ENCODE measurements around the gene CELA3B. TPM values are rescaled to one million over a fixed set of nuclear protein-coding genes. Genes with fewer than 3 reads are reported as not detected.
"Not testable (repeated sequence)": the region's sequence is repeated elsewhere in the genome, so short reads cannot be mapped to it uniquely, and the experiment has no call there.

Gene CELA3B
- polyA plus RNA-seq, 4 donors: 0.27 to 11.4 (median 2.2) TPM

DNA sequence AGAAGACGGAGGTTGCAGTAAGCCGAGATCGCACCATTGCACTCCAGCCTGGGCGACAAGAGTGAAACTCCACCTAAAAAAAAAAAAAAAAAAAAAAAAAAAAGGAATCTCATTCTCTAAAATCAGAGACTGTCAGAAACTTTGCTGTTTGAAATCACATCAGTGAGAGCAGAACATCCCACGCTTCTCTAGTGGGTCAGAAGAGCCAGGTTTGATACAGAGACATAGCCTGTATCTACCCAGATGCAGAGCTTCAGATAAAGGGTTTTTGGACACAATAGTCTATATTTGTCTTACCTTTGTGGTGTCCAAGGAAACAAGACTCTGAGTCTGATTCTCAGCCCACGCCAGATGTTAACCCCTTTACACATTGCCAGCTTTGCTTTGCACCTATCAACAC is 44.2 kb downstream of the CELA3B start:
- WGBS, 3 donors: 91 to 94% (median 94%) methylated on average over 6 of the region's 6 CpGs
- Histone ChIP-seq H3K9me3 (ENCODE audit: control insufficient read depth in 2 of 2, insufficient read depth in 1 of 2, low read depth in 1 of 2, low read length in 1 of 2) (no peaks in the 10 kb centered on the region), H3K4me3 (ENCODE audit: low read depth in 1 of 3, low read length in 3 of 3) (no peak overlapping the region), H3K36me3 (ENCODE audit: control insufficient read depth in 3 of 3, insufficient read depth in 2 of 3, low read depth in 1 of 3, low read length in 3 of 3) (no peaks in the 10 kb centered on the region), H3K27me3 (ENCODE audit: control insufficient read depth in 3 of 3, insufficient read depth in 3 of 3, low read length in 3 of 3) (no peaks in the 10 kb centered on the region), H3K27ac (ENCODE audit: low read depth in 1 of 3, low read length in 2 of 3) (no peak overlapping the region), H3K4me1 (ENCODE audit: control insufficient read depth in 3 of 3, insufficient read depth in 2 of 3, low read depth in 1 of 3, low read length in 2 of 3) (peaks cover 0 to 8% (median 4%) of the 10 kb centered on the region in 3 donors)
- DNase-seq: no peak
- FAIRE-seq: no peak

GRCh38 chr1:22024485-22025367 is 47.9 kb downstream of the CELA3B start:
- 1 to 5% (median 3%) methylated on average over 33 of the region's 33 CpGs for WGBS, 3 donors
- H3K4me3 ChIP-seq (ENCODE audit: low read depth in 1 of 3, low read length in 3 of 3): peak overlapping the region; percentile 55 to 90 (median 57)
- FAIRE-seq (no peak), DNase-seq (peak; percentile 54 to 92)
- no peaks in the 10 kb centered on the region for H3K36me3 ChIP-seq (ENCODE audit: control insufficient read depth in 3 of 3, insufficient read depth in 2 of 3, low read depth in 1 of 3, low read length in 3 of 3)
- no peaks in the 10 kb centered on the region for H3K9me3 ChIP-seq (ENCODE audit: control insufficient read depth in 2 of 2, insufficient read depth in 1 of 2, low read depth in 1 of 2, low read length in 1 of 2)
- H3K4me1 ChIP-seq (ENCODE audit: control insufficient read depth in 3 of 3, insufficient read depth in 2 of 3, low read depth in 1 of 3, low read length in 2 of 3): peaks cover 0 to 12% (median 4%) of the 10 kb centered on the region in 3 donors
- peak overlapping the region; percentile 94 to 98 (median 97) for H3K27ac ChIP-seq (ENCODE audit: low read depth in 1 of 3, low read length in 2 of 3)
- no peaks in the 10 kb centered on the region for H3K27me3 ChIP-seq (ENCODE audit: control insufficient read depth in 3 of 3, insufficient read depth in 3 of 3, low read length in 3 of 3)

DNA sequence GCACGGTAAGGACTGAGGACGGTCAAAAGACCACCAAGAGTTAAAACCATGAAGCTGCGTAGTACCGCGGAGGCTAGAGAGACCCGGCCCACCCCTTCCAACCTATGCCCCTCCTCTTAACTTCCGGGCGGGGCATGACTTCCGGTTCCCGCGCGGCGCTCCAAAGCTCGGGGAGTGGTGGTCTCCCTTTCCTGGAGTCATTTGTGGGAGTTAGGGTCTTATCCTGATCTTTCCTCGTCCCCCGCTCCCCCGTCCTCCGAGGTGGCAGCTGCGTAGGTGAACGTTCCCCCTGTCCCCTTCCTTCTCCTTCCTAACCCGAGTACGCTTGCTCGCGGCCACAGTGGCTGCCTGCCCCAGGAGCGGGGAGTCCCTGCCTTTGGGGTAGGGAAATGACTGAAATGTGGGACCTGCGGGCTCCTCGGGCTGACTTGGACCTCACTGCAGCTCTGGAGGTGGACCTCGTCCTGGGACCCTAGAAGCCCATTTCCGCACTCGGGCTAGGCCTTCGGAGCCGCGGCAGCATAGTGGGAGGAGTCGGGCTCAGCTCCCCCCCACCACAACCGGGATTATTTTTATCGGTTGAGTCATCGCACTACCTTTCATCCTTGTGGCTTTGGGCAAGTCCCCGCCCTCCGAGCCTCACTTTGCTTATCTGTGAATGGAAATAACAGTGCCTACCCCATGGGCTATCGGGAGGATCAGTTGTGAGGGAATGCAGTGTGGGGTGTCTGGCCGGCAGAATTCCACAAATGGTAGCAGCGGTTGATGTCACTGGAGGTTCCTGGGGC is 48.7 kb downstream of the CELA3B start:
- DNase-seq (peak; percentile 90 to 91), FAIRE-seq (no peak)
- 1% methylated on average over 41 to 42 of the region's 42 CpGs for WGBS, 3 donors
- H3K9me3 ChIP-seq (ENCODE audit: control insufficient read depth in 2 of 2, insufficient read depth in 1 of 2, low read depth in 1 of 2, low read length in 1 of 2): no peaks in the 10 kb centered on the region
- H3K4me3 ChIP-seq (ENCODE audit: low read depth in 1 of 3, low read length in 3 of 3): peak overlapping the region; percentile 55 to 90 (median 57)
- H3K36me3 ChIP-seq (ENCODE audit: control insufficient read depth in 3 of 3, insufficient read depth in 2 of 3, low read depth in 1 of 3, low read length in 3 of 3): no peaks in the 10 kb centered on the region
- H3K4me1 ChIP-seq (ENCODE audit: control insufficient read depth in 3 of 3, insufficient read depth in 2 of 3, low read depth in 1 of 3, low read length in 2 of 3): peaks cover 0 to 12% (median 4%) of the 10 kb centered on the region in 3 donors
- no peaks in the 10 kb centered on the region for H3K27me3 ChIP-seq (ENCODE audit: control insufficient read depth in 3 of 3, insufficient read depth in 3 of 3, low read length in 3 of 3)
- peak overlapping the region; percentile 94 to 98 (median 97) for H3K27ac ChIP-seq (ENCODE audit: low read depth in 1 of 3, low read length in 2 of 3)

DNA sequence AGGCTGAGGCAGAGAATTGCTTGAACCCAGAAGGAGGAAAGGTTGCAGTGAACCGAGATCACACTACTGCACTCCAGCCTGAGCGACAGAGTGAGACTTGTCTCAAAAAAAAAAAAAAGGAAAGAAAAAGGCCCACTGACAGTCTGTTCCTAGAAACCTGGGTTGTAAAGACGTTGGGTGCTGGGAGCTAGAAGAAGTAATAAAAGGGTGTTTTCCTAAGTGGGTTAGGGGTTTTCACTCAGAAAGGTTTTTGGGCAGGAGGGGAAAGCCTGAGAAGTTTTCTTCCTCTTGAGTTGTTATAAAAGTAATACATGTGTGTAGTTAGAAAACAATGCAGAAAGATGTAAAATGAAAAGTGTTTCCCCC is 50.1 kb downstream of the CELA3B start:
- no peak overlapping the region for H3K4me3 ChIP-seq (ENCODE audit: low read depth in 1 of 3, low read length in 3 of 3)
- H3K9me3 ChIP-seq (ENCODE audit: control insufficient read depth in 2 of 2, insufficient read depth in 1 of 2, low read depth in 1 of 2, low read length in 1 of 2): no peaks in the 10 kb centered on the region
- H3K27me3 ChIP-seq (ENCODE audit: control insufficient read depth in 3 of 3, insufficient read depth in 3 of 3, low read length in 3 of 3): no peaks in the 10 kb centered on the region
- DNase-seq (no peak), FAIRE-seq (no peak)
- peaks cover 0 to 18% (median 4%) of the 10 kb centered on the region in 3 donors for H3K4me1 ChIP-seq (ENCODE audit: control insufficient read depth in 3 of 3, insufficient read depth in 2 of 3, low read depth in 1 of 3, low read length in 2 of 3)
- no peak overlapping the region for H3K27ac ChIP-seq (ENCODE audit: low read depth in 1 of 3, low read length in 2 of 3)
- H3K36me3 ChIP-seq (ENCODE audit: control insufficient read depth in 3 of 3, insufficient read depth in 2 of 3, low read depth in 1 of 3, low read length in 3 of 3): no peaks in the 10 kb centered on the region
- 54 to 70% (median 69%) methylated on average over 3 of the region's 3 CpGs for WGBS, 3 donors

- FAIRE-seq (no peak), DNase-seq (no peak)
- 71 to 86% (median 73%) methylated on average over 4 of the region's 4 CpGs for WGBS, 3 donors
- Histone ChIP-seq H3K27ac (ENCODE audit: low read depth in 1 of 3, low read length in 2 of 3) (no peak overlapping the region), H3K4me3 (ENCODE audit: low read depth in 1 of 3, low read length in 3 of 3) (no peak overlapping the region), H3K36me3 (ENCODE audit: control insufficient read depth in 3 of 3, insufficient read depth in 2 of 3, low read depth in 1 of 3, low read length in 3 of 3) (no peaks in the 10 kb centered on the region), H3K27me3 (ENCODE audit: control insufficient read depth in 3 of 3, insufficient read depth in 3 of 3, low read length in 3 of 3) (no peaks in the 10 kb centered on the region), H3K4me1 (ENCODE audit: control insufficient read depth in 3 of 3, insufficient read depth in 2 of 3, low read depth in 1 of 3, low read length in 2 of 3) (peaks cover 0 to 9% (median 0%) of the 10 kb centered on the region in 3 donors), H3K9me3 (ENCODE audit: control insufficient read depth in 2 of 2, insufficient read depth in 1 of 2, low read depth in 1 of 2, low read length in 1 of 2) (no peaks in the 10 kb centered on the region)
Measured at GRCh38 chr1:22030057-22030456, 53.2 kb downstream of the CELA3B start.

DNA sequence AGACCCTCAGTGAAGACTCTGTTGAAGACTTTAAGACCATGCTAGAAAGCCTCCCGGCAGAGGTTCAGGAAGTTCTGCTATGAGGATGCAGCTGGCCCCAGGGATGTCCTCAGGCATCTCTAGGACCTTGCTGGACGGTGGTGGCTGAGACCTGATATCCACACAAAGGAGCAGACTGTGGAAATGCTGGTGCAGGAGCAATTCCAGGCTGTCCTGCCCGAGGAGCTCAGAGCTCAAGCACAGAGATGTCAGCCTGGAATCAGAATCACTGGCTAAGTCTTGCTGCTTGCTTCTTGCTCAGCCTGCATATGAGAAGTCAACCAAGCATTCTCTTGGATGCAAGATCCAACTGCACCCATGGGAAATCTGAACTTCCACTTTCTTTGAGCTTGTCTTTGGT is 53.7 kb downstream of the CELA3B start:
- no peak for FAIRE-seq

DNA sequence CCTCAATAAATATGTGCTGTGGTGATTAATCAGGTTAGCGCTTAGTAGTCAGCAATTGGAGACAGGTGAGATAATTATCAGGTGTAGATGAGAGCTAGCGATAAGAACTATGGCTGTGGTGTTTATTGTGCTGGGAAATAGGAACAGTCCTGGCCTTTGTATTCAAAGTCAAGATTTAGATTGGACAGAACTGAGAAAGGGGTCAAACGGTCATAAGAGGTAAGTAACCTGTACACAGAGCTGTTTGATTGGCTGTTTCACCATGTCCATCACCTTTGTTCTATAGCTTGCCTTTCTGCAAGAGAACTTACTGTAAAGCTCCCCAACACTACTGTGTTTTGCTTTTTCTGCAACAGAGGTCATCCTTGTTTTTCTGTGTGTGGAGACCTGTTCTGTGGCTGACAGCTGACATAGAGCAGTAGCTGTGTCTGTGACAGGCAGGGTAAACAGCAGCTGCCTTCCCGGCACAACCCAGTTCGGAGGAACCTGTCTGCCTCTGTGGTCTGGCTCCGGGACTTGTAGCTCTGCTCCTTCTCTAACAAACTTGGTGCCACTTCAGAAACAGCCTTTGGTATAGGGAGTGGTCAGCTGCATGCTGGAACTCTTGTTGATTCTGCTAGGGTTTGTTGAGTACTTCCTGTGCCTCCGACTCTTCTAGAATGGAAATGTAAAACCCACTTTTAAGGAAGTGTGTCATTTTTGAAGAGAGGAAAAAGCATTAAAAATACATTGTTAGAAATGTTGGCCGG is 54.6 kb downstream of the CELA3B start:
- no peak overlapping the region for H3K4me3 ChIP-seq (ENCODE audit: low read depth in 1 of 3, low read length in 3 of 3)
- FAIRE-seq (no peak), DNase-seq (peak; percentile 32 to 44)
- WGBS, 3 donors: 30 to 39% (median 33%) methylated on average over 8 of the region's 8 CpGs
- no peaks in the 10 kb centered on the region for H3K27me3 ChIP-seq (ENCODE audit: control insufficient read depth in 3 of 3, insufficient read depth in 3 of 3, low read length in 3 of 3)
- no peaks in the 10 kb centered on the region for H3K9me3 ChIP-seq (ENCODE audit: control insufficient read depth in 2 of 2, insufficient read depth in 1 of 2, low read depth in 1 of 2, low read length in 1 of 2)
- H3K27ac ChIP-seq (ENCODE audit: low read depth in 1 of 3, low read length in 2 of 3): peak overlapping the region in 2 of 3 donors; percentile 9 to 26
- no peaks in the 10 kb centered on the region for H3K36me3 ChIP-seq (ENCODE audit: control insufficient read depth in 3 of 3, insufficient read depth in 2 of 3, low read depth in 1 of 3, low read length in 3 of 3)
- H3K4me1 ChIP-seq (ENCODE audit: control insufficient read depth in 3 of 3, insufficient read depth in 2 of 3, low read depth in 1 of 3, low read length in 2 of 3): peaks cover 0 to 7% (median 0%) of the 10 kb centered on the region in 3 donors

More for the DNA sequence above, 53.7 kb downstream of the CELA3B start:
- Histone ChIP-seq H3K9me3 (ENCODE audit: control insufficient read depth in 2 of 2, insufficient read depth in 1 of 2, low read depth in 1 of 2, low read length in 1 of 2) (no peaks in the 10 kb centered on the region), H3K27ac (ENCODE audit: low read depth in 1 of 3, low read length in 2 of 3) (no peak overlapping the region), H3K4me3 (ENCODE audit: low read depth in 1 of 3, low read length in 3 of 3) (no peak overlapping the region), H3K36me3 (ENCODE audit: control insufficient read depth in 3 of 3, insufficient read depth in 2 of 3, low read depth in 1 of 3, low read length in 3 of 3) (no peaks in the 10 kb centered on the region), H3K27me3 (ENCODE audit: control insufficient read depth in 3 of 3, insufficient read depth in 3 of 3, low read length in 3 of 3) (no peaks in the 10 kb centered on the region), H3K4me1 (ENCODE audit: control insufficient read depth in 3 of 3, insufficient read depth in 2 of 3, low read depth in 1 of 3, low read length in 2 of 3) (peaks cover 0 to 9% (median 0%) of the 10 kb centered on the region in 3 donors)
- WGBS, 3 donors: 70 to 73% (median 70%) methylated on average over 3 of the region's 3 CpGs
- no peak for DNase-seq

GRCh38 chr1:22034834-22035233 is 58.0 kb downstream of the CELA3B start:
- H3K36me3 ChIP-seq (ENCODE audit: control insufficient read depth in 3 of 3, insufficient read depth in 2 of 3, low read depth in 1 of 3, low read length in 3 of 3); H3K4me3 ChIP-seq (ENCODE audit: low read depth in 1 of 3, low read length in 3 of 3); DNase-seq; FAIRE-seq; H3K27me3 ChIP-seq (ENCODE audit: control insufficient read depth in 3 of 3, insufficient read depth in 3 of 3, low read length in 3 of 3); H3K9me3 ChIP-seq (ENCODE audit: control insufficient read depth in 2 of 2, insufficient read depth in 1 of 2, low read depth in 1 of 2, low read length in 1 of 2); H3K27ac ChIP-seq (ENCODE audit: low read depth in 1 of 3, low read length in 2 of 3): not testable (repeated sequence)
- 75 to 97% (median 81%) methylated on average over 5 of the region's 5 CpGs for WGBS, 3 donors
- H3K4me1 ChIP-seq (ENCODE audit: control insufficient read depth in 3 of 3, insufficient read depth in 2 of 3, low read depth in 1 of 3, low read length in 2 of 3): peaks cover 0 to 10% (median 0%) of the 10 kb centered on the region in 3 donors

All from small intestine (tissue), 7 donors.